Activated CD8-positive, alpha-beta memory T cell treated with anti-CD3 and anti-CD28 coated beads for 48 hours (primary cell): ENCODE data around the gene MAT1A.
"Not testable (repeated sequence)": the region's sequence is repeated elsewhere in the genome, so short reads cannot be mapped to it uniquely, and the experiment has no call there.

Experiments used
- DNase-seq, 3 experiments: peaks; one replicate each; pipeline ENCODE4 v3.0.0-alpha.2; 2020; ENCODE audit warnings: low read depth in 2 of 3, low spot score in 2 of 3

MAT1A gene

DNA sequence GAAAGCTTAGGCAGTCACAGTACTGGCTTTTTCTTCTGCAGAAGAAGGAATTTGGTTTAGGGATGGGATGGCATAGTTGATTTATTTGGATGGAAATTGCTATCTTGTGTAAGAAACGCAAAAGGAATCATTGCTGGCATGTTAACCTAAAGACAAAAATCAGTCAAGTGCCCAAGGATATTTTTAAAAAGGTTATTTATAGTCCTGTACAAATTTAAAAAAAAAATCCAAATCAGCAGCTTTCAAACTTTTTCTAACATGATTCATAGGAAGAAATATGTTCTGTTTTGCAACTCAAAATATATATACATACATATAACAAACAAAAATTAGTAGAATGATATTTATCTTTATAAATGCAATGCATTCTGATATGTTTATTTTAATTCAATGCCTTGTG lies 55.6 kb downstream of the MAT1A start:
- not testable (repeated sequence) for DNase-seq

DNA sequence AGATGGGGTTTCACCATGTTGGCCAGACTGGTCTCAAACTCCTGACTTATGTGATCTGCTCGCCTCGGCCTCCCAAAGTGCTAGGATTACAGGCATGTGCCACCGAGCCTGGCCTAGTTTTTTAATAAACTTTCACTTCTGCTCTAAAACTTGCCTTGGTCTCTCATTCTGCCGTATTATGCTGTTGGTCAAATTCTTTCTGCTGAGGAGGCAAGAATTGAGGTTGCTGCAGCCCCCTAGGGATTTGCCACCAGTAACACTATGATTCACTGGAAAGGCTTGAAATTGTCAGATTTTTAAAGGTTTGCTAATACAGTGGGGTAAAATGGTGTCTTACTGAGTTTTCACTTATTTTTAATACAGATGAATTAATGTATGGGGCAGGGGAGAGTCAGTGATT lies 62.7 kb downstream of the MAT1A start:
- not testable (repeated sequence) for DNase-seq

DNA sequence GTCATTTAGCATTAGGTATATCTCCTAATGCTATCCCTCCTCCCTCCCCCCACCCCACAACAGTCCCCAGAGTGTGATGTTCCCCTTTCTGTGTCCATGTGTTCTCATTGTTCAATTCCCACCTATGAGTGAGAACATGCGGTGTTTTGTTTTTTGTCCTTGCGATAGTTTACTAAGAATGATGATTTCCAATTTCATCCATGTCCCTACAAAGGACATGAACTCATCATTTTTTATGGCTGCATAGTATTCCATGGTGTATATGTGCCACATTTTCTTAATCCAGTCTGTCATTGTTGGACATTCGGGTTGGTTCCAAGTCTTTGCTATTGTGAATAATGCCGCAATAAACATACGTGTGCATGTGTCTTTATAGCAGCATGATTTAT lies 66.4 kb downstream of the MAT1A start:
- not testable (repeated sequence) for DNase-seq
